HG03571 (cell line): Measurements from ENCODE around the gene NFE2L3.
"Not testable (repeated sequence)": the region's sequence is repeated elsewhere in the genome, so short reads cannot be mapped to it uniquely, and the experiment has no call there.

Source experiments
- ATAC-seq: cut with Tn5 transposase; IDR thresholded peaks from one replicate; pipeline ENCODE4 v1.9.1; 2021; ENCODE audit not compliant: unreplicated experiment

Gene NFE2L3

DNA sequence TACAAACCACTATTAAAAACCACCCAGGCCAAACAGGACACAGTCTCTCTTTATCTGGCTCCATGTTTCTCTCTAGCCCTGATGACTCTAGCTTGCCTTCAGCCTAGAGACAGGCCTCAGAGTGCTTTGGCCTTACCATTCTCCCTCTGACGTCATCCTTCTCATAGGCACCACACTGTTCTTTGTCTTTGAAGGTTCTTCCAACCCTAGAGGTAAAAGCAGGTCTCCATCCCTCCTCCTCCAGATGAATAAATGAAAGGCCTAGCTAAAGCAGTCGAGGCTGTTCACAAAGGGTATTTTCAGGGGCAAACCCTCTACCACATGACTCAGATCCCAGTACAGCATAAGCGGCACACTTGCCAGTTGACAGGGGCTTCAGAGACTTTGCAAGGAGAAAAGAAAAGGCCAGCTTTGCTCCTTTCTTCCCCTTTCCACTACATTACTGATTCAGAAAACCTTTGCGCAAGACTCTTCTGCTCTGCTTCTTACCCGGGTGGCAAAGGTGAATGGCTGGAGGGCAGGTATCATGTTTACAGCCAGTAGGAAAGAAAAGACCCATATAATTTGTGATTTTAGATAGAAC lies 14.8 kb downstream of the NFE2L3 start:
- ATAC-seq, result peak; percentile 15

- ATAC-seq, result peak; percentile 80
Observed at GRCh38 chr7:26167303-26167934, 15.4 kb downstream of the NFE2L3 start.

- no peak for ATAC-seq
Observed at GRCh38 chr7:26168458-26169023, 16.5 kb downstream of the NFE2L3 start.

- ATAC-seq, result no peak
Observed at GRCh38 chr7:26169271-26169670, 17.3 kb downstream of the NFE2L3 start.

DNA sequence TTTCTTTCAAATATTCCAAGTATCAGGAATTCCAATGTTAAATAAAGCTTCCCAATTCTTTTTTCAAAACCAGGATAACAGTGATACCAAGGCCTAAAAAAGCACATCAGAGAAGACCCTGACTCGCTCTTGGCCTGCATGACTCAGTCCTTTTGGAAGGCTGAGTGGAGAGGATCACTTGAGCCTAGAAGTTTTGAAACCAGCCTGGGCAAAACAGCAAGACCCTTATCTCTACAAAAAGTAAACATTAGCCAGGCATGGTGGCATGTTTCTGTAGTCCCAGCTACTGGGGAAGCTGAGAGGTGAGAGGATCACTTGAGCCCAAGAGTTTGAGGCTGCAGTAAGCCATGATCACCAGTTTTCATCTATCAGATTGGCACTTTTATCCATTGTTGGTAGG lies 18.7 kb downstream of the NFE2L3 start:
- no peak for ATAC-seq

- no peak for ATAC-seq
Observed at GRCh38 chr7:26171601-26172000, 19.6 kb downstream of the NFE2L3 start.

DNA sequence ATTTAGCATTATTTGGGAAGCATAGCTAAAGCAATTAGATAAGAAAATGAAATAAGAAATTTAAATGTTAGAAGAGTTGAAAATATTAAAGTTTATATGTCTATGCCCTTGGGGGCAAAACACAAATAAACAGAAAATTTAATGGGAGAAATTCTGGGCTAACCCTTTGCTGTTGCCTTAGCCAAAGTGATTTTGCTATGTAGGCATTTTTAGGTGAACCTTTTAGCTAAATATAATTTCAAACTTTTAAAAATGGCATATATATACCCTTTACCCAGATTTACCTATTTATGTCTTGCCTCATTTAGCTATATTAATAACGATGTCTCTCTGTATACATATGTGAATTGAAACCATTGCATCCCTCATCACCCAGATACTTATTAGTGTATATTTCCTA lies 20.1 kb downstream of the NFE2L3 start:
- no peak for ATAC-seq

GRCh38 chr7:26175903-26176302 lies 23.9 kb downstream of the NFE2L3 start:
- ATAC-seq, result not testable (repeated sequence)

DNA sequence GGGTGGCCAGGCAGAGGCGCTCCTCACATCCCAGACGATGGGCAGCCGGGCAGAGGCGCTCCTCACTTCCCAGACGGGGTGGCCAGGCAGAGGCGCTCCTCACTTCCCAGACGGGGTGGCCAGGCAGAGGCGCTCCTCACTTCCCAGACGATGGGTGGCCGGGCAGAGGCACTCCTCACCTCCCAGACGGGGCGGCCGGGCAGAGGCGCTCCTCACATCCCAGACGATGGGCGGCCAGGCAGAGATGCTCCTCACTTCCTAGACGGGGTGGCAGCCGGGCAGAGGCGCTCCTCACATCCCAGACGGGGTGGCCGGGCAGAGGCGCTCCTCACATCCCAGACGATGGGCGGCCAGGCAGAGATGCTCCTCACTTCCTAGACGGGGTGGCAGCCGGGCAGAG lies 24.7 kb downstream of the NFE2L3 start:
- ATAC-seq, result not testable (repeated sequence)

GRCh38 chr7:26177269-26177668 lies 25.3 kb downstream of the NFE2L3 start:
- ATAC-seq, result not testable (repeated sequence)

GRCh38 chr7:26178272-26178960 lies 26.4 kb downstream of the NFE2L3 start:
- ATAC-seq, result no peak

- no peak for ATAC-seq
Observed at GRCh38 chr7:26179422-26179821, 27.4 kb downstream of the NFE2L3 start.

- no peak for ATAC-seq
Observed at GRCh38 chr7:26179826-26180497, 28.0 kb downstream of the NFE2L3 start.

DNA sequence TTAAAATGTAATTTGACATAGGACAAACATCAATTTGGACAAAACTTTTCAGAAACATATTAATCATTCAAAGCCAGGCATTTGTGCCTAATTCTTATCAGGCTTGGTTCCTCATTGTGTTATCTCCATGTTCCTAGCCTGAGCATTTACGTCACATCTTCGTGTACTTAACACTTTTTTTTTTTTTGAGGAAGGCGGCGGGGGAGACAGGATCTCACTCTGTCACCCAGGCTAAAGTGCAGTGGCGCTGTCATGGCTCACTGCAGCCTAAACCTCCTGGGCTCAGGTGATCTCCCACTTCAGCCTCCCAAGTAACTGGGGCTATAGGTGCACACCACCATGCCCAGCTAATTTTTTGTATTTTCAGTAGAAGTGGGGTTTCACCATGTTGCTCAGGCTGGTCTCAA lies 28.8 kb downstream of the NFE2L3 start:
- no peak for ATAC-seq

DNA sequence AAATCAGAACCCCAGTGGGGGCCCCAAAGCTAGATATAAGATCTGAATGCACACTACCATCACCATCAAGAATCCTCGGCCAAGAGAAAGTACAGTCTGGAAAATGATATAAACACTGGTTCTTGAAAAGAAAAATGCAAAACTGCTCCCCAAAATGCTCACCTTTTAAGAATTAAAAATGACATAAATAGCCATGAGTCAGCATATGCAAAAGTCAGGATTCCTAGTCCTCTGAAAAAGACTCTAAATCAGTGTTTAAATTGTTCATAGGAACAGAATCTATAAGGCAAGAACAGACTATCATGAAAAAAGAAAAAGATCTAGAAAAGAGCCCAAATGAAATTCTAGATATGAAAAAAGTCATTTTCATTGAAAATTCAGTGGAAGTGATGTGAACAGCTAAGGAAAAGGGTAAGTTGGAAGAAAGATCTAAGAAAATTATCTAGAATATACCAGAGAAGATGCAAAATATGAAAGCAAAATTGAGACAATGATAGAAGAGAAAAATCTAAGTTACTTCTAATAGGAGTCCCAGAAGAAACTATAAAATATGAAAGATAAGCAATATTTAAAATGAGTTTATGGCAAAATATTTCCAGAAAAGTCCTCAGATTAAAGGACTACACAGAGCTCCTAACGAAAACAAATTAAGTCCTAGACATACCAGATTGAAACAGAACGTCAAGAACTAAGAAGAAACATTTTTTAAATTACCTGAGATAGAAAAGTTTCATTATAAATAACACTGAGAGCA lies 29.7 kb downstream of the NFE2L3 start:
- no peak for ATAC-seq

DNA sequence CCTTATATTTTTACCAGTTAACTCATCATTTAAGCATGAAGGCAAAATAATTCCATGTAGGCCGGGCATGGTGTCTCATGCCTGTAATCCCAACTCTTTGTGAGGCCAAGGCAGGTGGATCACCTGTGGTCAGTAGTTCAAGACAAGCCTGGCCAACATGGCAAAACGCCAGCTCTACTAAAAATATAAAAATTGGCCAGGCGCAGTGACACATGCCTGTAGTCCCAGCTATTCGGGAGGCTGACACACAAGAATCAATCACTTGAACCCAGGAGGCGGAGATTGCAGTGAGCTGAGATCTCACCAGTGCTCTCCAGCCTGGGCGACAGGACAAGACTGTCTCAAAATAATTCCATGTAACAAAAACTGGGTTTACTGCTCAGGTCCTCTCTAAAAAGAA lies 30.3 kb downstream of the NFE2L3 start:
- no peak for ATAC-seq

- no peak for ATAC-seq
Observed at GRCh38 chr7:26182706-26183105, 30.7 kb downstream of the NFE2L3 start.

DNA sequence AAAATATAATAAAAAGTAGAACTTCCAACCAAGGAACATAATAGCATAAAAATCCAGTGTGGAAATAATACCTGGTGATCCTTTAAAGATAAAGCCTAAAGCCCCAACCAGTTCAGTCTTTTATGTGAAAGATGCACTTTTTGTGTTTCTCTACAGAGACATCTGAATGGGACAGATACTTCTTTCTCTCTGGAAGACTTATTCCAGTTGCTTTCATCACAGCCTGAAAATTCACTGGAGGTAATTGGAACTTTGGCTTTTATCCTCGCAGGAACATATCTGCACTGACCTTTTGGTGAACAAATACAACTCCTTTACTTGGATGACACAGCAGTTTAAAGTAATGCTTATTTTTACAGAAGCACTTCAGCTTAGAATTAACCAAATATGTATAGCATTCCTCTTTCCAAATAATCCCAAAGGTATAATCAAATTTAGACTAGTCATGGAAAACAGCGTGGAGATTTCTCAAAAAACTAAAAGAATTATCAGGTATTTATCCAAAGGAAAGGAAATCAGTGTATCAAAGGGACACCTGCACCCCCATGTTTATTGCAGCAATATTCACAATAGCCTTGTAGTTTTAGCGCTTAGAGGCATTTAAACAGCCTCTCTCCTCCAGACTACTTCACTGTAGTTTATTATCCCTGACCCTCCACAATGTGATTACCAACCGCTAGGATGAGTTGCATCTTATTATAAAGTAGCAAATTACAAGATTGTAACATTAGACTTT lies 31.7 kb downstream of the NFE2L3 start:
- no peak for ATAC-seq

DNA sequence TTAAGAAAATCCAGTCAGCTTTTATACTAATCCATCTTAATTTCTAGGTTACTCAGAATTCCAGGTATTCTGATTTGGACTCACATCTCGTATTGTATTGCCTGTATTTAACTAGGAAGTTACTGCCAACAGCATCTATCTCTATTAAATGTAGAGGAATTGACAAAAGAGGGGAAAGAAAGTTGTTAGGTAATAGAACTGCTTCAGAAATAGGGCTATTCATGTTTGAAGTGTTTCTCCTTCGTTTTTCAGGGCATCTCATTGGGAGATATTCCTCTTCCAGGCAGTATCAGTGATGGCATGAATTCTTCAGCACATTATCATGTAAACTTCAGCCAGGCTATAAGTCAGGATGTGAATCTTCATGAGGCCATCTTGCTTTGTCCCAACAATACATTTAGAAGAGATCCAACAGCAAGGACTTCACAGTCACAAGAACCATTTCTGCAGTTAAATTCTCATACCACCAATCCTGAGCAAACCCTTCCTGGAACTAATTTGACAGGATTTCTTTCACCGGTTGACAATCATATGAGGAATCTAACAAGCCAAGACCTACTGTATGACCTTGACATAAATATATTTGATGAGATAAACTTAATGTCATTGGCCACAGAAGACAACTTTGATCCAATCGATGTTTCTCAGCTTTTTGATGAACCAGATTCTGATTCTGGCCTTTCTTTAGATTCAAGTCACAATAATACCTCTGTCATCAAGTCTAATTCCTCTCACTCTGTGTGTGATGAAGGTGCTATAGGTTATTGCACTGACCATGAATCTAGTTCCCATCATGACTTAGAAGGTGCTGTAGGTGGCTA lies 32.5 kb downstream of the NFE2L3 start:
- ATAC-seq, result not testable (repeated sequence)
